ENCODE measurements around the gene ANO2.

GRCh38 chr12:5984873-5985272 lies 39.8 kb upstream of the ANO2 start:
- TF ChIP-seq EZH2phosphoT487 (IDR thresholded peaks at IDR 0.05; ENCODE audit: low read depth) (no peak), CTCF (IDR thresholded peaks at IDR 0.05; ENCODE audit: low read depth, low read length) (no peak)
